Measurements from ENCODE around the gene LRRC4B.
A peak's percentile ranks its signal among the peaks of the same experiment; 100 is the strongest.

Gene LRRC4B

GRCh38 chr19:50522881-50523280 lies 45.4 kb downstream of the LRRC4B start:
- no peak for DNase-seq (ENCODE audit: low read depth in 2 of 2)

DNA sequence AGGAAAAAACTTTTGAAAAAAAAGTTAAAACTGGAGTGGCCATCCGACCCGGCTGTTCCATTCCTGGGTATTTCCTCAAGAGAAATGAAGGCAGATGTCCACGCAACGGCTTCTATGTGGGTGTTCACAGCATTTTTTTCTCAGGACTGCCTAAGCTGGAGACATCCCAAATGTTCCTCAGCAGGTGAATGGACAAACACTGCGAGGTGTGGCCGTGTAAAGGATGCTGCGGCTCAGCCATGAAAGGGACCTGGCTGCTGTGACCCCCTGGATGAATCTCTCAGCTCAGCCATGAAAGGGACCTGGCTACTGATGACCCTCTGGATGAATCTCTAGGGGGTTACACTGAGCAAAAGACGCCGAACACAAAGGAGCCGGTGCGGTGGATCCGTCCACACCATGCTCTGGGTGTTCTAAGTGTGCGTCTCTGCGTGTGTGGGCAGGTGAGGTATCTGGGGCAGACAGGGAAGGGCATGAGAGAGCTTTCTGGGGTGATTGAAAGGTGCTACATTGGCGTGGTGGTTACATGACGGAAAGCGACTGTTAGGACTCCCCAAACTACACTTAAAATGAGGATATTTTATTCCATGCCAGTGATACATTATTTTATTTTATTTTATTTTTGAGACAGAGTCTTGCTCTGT lies 47.3 kb downstream of the LRRC4B start:
- DNase-seq (ENCODE audit: low read depth in 2 of 2) = no peak

DNA sequence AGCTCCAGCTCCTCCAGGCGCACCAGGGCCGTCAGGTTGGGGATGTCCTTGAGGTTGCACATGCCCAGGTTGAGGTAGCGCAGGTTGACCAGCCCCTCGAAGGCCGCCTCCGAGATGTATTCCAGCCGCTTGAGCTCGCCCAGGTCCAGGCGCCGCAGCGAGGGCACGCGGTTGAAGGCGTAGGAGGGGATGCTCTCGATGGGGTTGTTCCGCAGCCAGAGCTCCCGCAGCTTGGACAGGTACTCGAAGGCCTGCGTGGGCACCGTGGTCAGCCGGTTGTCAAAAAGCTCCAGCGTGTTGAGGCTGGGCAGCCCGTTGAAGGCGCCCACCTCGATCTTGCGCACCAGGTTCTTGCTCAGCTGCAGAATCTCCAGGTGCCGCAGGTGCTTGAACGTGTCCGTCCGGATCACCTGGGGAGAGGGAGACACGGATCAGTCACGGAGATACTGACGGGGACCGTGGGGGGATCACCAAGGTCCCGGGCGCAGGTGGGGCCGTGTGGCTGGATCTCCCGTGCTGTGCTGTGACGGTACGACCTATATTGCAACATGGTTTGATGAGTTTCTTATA lies 49.1 kb downstream of the LRRC4B start:
- DNase-seq (ENCODE audit: low read depth in 2 of 2) = no peak

GRCh38 chr19:50518091-50519005 lies 49.9 kb downstream of the LRRC4B start:
- no peak for DNase-seq (ENCODE audit: low read depth in 2 of 2)

DNA sequence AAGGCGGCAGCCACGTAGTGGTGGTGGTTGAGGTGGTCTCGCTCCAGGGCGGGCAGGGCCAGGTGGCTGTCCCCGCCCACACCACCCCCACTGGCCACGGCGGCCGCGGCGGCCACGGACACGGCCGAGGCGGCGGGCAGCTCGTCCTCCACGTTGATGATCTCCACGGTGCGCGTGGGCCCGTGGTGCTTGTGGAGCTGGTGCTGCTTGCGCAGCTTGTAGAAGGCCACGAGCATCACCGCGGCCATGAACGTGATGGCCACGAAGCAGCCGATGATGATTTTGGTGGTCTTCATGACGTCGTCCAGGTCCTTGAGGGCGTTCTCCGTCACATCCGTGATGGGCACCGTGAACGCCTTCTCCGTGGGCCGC lies 50.5 kb downstream of the LRRC4B start:
- DNase-seq (ENCODE audit: low read depth in 2 of 2) = no peak

- DNase-seq (ENCODE audit: low read depth in 2 of 2) = no peak
Measured at GRCh38 chr19:50516964-50517703, 51.1 kb downstream of the LRRC4B start.

DNA sequence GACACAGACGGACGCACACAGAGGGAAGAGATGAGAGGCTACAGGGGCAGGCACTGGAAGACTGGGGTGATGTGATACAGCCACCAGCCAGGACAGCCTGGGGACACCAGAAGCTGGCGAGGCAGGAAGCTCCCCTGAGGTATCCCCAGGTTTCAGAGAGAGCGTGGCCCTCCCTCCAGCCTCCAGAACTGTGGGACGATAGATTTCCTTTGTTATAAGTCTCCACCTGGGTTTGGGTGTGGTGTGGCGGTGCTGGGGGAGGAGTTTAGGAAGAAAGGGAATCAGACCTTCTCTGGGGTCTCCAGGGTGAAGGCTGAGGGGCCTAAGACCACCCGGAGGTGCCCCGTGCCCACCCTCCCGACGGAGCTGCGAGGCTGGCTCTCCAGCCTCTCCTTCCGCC lies 51.8 kb downstream of the LRRC4B start:
- no peak for DNase-seq (ENCODE audit: low read depth in 2 of 2)

DNA sequence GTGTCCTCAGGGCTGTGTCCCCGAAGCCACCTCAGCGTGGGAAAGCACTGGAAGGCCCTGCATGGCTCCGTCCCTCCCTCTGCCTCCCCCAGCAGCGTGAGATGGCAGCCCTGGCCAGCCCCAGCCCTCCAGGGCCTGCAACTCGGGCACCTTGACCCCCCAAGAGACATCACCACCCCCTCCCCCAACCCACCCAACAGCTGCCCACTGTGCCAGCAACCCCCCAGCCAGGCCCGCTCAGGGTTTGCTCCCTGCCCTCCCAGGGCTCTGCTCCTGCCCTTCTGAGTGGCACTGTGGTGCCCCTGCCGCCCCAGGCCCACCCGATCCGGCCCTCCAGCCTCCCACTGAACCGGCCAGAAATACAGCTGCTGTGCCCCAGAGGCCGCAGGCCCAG lies 53.1 kb downstream of the LRRC4B start:
- DNase-seq (ENCODE audit: low read depth in 2 of 2) = no peak

DNA sequence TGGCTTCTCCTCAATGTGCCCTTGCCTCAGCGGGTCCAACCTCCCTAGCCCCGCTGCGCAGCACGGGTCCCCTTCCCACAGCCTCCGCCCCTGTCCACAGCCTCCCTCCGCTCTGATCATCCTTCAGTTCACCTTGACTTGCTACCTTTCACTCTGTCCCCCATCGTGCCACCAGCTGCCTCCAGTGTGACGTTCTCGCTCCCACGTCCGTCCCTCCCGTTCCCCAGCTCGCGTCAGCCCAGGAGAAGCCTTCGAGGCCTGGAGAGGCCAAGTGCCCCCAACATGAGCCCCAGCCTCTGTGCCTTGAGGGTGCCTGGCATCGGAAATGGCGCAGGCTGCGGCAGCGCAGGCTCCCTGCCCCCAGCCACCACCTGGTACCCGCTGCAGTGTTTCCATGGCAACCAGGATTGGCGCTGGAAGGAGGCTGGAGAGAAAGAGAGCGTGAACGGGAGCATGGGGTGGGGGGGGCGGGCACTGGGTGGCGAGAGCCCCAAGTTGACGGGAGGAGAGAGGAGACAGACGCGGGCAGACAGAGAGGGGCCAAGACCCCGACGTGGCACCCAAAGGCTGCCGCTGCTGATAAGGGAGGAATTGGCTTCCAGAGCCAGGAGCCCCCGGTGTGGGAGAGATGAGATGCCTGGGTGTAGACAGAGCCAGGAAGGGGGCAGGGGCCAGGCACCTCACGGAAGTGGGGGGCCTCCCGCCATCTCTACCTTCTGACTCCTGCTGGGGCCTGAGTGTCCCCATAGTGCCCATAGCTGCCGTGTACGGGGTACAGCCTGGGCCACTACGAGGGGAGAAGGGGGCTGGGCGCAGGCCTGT lies 53.7 kb downstream of the LRRC4B start:
- no peak for DNase-seq (ENCODE audit: low read depth in 2 of 2)

- DNase-seq (ENCODE audit: low read depth in 2 of 2) = no peak
Measured at GRCh38 chr19:50513746-50514345, 54.4 kb downstream of the LRRC4B start, which contains the start of gene ASPDH. TSS of gene ASPDH (minus strand) at chr19:50513913. CDS start at chr19:50513823, 90 bp downstream.

DNA sequence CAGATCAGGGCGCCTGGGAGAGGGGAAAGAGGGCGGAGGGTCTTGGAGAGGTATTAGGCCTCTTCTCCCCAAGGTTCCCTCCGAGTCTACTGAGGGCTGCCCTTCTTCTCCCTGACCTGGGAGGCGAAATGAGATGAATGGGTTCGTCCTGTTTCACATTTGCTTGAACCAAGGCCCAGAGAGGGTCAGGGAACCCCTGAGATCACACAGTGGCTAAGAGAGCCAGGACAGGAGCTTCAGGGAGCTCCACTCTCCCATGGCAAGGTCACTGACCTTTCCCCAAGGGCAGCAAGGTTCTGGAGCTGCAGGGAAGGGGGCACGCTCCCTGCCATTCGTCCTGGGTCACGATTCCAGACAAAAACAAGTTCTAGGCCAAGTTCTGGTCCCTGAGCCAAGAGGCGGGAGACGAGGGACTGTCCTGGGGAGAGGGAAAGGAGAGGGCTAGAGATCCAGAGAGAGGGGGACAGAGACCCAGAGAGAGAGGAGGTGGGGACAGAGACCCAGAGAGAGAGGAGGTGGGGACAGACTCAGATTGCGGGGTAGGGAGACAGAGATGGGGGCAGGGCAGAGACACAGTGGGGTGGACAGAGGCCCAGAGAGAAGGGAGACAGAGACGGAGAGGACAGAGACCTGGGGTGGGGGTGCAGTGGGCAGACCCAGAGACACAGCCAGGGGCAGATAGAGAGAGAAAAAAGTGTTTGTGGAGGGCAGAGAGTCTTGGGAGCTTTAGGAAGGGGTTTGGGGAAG lies 55.1 kb downstream of the LRRC4B start:
- no peak for DNase-seq (ENCODE audit: low read depth in 2 of 2)

DNA sequence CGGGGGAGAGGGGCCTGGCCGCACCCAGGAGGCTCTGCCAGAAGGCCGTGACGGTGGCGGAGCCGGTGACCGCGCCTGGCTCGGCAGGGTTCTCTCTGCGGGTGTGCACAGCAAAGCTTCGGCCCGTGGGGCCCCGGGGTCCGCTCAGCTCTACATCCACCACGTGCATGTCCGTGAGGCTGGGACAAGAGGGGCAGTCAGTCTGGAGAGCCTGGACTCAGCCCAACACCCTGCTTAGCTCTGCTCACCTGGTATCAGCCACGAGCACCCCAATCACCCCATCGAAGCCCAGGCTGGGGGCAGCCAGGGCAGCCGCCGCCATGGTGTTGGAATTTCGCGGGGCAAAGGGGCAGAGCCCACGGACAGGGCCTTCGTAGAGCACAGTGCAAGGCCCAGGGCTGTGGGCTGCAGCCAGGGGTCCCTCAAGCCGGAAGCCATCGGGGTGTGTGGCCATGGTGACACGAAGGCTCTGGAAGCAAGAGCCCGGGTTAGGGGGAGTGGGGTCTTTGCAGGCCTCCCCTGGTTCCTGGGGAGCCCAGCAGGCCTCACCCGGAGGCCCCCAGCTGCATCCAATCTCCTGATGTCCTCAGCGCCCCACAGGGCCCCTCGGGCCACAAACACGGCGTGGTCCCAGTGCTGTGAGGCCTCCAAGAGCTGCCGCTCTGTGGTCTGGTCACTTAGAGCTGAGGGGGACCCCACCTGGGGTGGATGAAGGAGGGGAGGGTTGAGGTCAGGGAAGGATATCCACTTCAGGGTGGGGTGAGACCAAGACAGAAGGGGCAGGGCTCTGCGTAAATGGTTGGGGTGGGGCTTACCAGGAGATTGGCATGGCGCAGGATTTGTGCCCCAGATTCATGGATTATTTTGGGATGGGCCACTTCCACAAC lies 55.9 kb downstream of the LRRC4B start:
- no peak for DNase-seq (ENCODE audit: low read depth in 2 of 2)

DNA sequence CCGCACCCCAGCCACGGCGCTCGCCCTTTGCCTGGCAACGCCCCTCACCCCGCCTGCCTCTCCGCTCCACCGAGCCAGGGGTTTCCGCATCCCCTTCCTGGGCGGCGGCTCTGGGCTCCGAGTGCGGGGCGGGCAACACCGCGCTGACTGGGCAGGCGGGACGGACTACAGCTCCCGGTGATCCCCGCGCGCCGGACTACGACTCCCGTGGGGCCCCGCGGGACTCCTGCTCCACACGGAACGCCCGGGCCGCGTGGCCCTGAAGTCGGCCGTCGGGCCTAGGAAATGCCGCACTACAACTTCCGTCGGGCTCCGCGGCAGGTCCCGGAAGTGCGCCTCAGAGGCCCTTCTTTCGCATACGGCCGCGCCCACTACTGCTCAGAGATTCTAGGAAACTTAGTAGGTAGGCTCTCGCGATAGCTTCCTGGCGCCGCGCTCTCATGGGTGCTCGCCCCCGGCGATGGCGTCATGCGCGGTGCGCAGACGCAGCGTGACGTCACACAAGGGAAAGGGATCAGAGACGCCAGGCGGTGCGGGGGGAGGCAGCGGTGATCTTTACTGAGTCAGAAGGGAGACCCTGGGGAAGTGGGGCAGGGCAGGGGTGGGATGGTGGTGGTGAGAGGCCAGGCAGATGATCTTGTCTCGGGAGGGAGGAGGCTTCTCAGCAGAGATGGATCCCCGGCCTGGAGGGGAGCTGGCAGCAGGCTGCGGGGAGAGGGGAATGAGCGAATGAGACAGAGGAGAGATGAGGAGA lies 57.0 kb downstream of the LRRC4B start, which contains the start of gene JOSD2:
TSS of gene JOSD2 (minus strand) at position 123 of the 754 bp plus-strand sequence. CDS start 760 bp downstream, outside the sequence.
- peak; percentile 96 to 98 for DNase-seq (ENCODE audit: low read depth in 2 of 2)

GRCh38 chr19:50510700-50511068 lies 57.6 kb downstream of the LRRC4B start:
- DNase-seq (ENCODE audit: low read depth in 2 of 2) = no peak

- no peak for DNase-seq (ENCODE audit: low read depth in 2 of 2)
Measured at GRCh38 chr19:50510121-50510670, 58.0 kb downstream of the LRRC4B start.

GRCh38 chr19:50509366-50509765 lies 58.9 kb downstream of the LRRC4B start:
- DNase-seq (ENCODE audit: low read depth in 2 of 2) = no peak

DNA sequence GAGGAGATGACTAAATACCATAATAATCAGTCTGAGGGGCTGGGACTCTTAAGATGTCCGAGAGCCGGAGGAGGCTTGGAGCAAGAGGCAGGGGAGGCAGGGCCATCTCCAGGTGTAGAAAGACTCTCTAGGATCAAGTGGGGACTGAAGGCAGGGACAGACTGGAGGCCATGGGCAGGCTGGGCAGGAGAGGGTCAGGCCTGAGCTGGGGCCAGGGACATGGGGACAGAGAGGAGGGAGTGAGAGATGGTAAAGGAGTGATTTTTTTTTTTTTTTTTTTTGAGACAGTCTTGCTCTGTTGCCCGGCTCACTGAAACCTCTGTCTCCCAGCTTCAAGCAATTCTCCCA lies 59.4 kb downstream of the LRRC4B start:
- no peak for DNase-seq (ENCODE audit: low read depth in 2 of 2)

GRCh38 chr19:50507376-50507775 lies 60.9 kb downstream of the LRRC4B start:
- no peak for DNase-seq (ENCODE audit: low read depth in 2 of 2)

All from stimulated activated CD4-positive, alpha-beta T cell treated with anti-CD3 and anti-CD28 coated beads, Interleukin-15, amount 100 ng/mL, for 48 hours (primary cell).